H9 (cell line): ENCODE measurements around the gene RETN. TPM values are rescaled to one million over a fixed set of nuclear protein-coding genes. Genes with fewer than 3 reads are reported as not detected.

Source experiments
- DNase-seq: peaks from one replicate; pipeline ENCODE4 v3.0.0-alpha.2; 2017
- H2AFZ ChIP-seq: one replicate; pipeline ENCODE4 v1.6.1; 2013; ENCODE audit warnings: mild to moderate bottlenecking, low read length, control low read depth, moderate library complexity
- H2AK5ac ChIP-seq: 2 replicates; pipeline ENCODE4 v1.6.1; 2013; ENCODE audit warnings: low read length, control low read depth, mixed read lengths; ENCODE audit not compliant: insufficient read length
- H2BK120ac ChIP-seq: one replicate; pipeline ENCODE4 v1.6.1; 2013; ENCODE audit warnings: low read depth, mild to moderate bottlenecking, low read length, control low read depth, inconsistent platforms; ENCODE audit not compliant: poor library complexity, severe bottlenecking
- H2BK12ac ChIP-seq: 2 replicates; pipeline ENCODE4 v1.6.1; 2013; ENCODE audit warnings: low read length, control low read depth, mixed read lengths, low read depth; ENCODE audit not compliant: insufficient read length
- H2BK15ac ChIP-seq: 2 replicates; pipeline ENCODE4 v1.6.1; 2013; ENCODE audit warnings: low read depth, low read length, control low read depth
- H2BK20ac ChIP-seq: one replicate; pipeline ENCODE4 v1.6.1; 2013; ENCODE audit warnings: low read depth, mild to moderate bottlenecking, low read length, control low read depth, inconsistent platforms; ENCODE audit not compliant: poor library complexity, severe bottlenecking
- H2BK5ac ChIP-seq: 2 replicates; pipeline ENCODE4 v1.6.1; 2013; ENCODE audit warnings: low read length, control low read depth, mixed read lengths; ENCODE audit not compliant: insufficient read length
- H3K14ac ChIP-seq: 2 replicates; pipeline ENCODE4 v1.6.1; 2013; ENCODE audit warnings: low read length, control low read depth; ENCODE audit not compliant: insufficient read depth
- H3K18ac ChIP-seq: 2 replicates; pipeline ENCODE4 v1.6.1; 2013; ENCODE audit warnings: low read depth, mild to moderate bottlenecking, mixed read lengths, low read length, control low read depth; ENCODE audit not compliant: insufficient read length
- H3K23ac ChIP-seq: 2 replicates; pipeline ENCODE4 v1.6.1; 2013; ENCODE audit warnings: low read length, control low read depth, mixed read lengths, low read depth; ENCODE audit not compliant: insufficient read length
- H3K23me2 ChIP-seq: 2 replicates; pipeline ENCODE4 v1.6.1; 2013; ENCODE audit warnings: low read depth, mild to moderate bottlenecking, mixed read lengths, low read length, control low read depth; ENCODE audit not compliant: insufficient read length, poor library complexity, severe bottlenecking
- H3K27ac ChIP-seq: 2 replicates; pipeline ENCODE4 v1.5.1; 2013; ENCODE audit warnings: low read length, control low read depth, mixed read lengths, low read depth; ENCODE audit not compliant: insufficient read length
- H3K27me3 ChIP-seq: 2 replicates; pipeline ENCODE4 v1.6.1; 2013; ENCODE audit warnings: low read length, control low read depth, inconsistent platforms; ENCODE audit not compliant: insufficient read depth
- H3K4ac ChIP-seq: 2 replicates; pipeline ENCODE4 v1.6.1; 2013; ENCODE audit warnings: low read depth, mild to moderate bottlenecking, control low read depth, inconsistent platforms, low read length, moderate library complexity
- H3K4me1 ChIP-seq: 2 replicates; pipeline ENCODE4 v1.6.1; 2013; ENCODE audit warnings: low read length, control low read depth, inconsistent platforms; ENCODE audit not compliant: insufficient read depth
- H3K4me2 ChIP-seq: 2 replicates; pipeline ENCODE4 v1.6.1; 2013; ENCODE audit warnings: low read length, control low read depth, mixed read lengths; ENCODE audit not compliant: insufficient read length, insufficient read depth
- H3K56ac ChIP-seq: 2 replicates; pipeline ENCODE4 v1.6.1; 2013; ENCODE audit warnings: low read depth, mild to moderate bottlenecking, mixed read lengths, low read length, control low read depth; ENCODE audit not compliant: insufficient read length
- H3K79me1 ChIP-seq: 2 replicates; pipeline ENCODE4 v1.6.1; 2013; ENCODE audit warnings: low read depth, mild to moderate bottlenecking, moderate library complexity, low read length, control low read depth, inconsistent platforms; ENCODE audit not compliant: insufficient read depth, poor library complexity, severe bottlenecking
- H3K79me2 ChIP-seq: 2 replicates; pipeline ENCODE4 v1.6.1; 2013; ENCODE audit warnings: low read length, control low read depth, inconsistent platforms; ENCODE audit not compliant: insufficient read depth
- H3K9ac ChIP-seq: 2 replicates; pipeline ENCODE4 v1.6.1; 2013; ENCODE audit warnings: low read length, control low read depth, mixed read lengths; ENCODE audit not compliant: insufficient read length; ENCODE audit errors: extremely low read depth
- H3K9me3 ChIP-seq: one replicate; pipeline ENCODE4 v1.6.1; 2013; ENCODE audit warnings: low read depth, low read length, inconsistent platforms; ENCODE audit not compliant: control insufficient read depth
- H3T11ph ChIP-seq: one replicate; pipeline ENCODE4 v1.6.1; 2013; ENCODE audit warnings: mild to moderate bottlenecking, low read length, control low read depth, inconsistent platforms
- H4K20me1 ChIP-seq: one replicate; pipeline ENCODE4 v1.6.1; 2013; ENCODE audit not compliant: control insufficient read depth, insufficient read length, insufficient read depth
- H4K5ac ChIP-seq: 2 replicates; pipeline ENCODE4 v1.6.1; 2013; ENCODE audit warnings: low read depth, mild to moderate bottlenecking, mixed read lengths, low read length, control low read depth; ENCODE audit not compliant: insufficient read length
- H4K8ac ChIP-seq: replicated peaks from 2 replicates; pipeline ENCODE4 v1.6.1; 2013; ENCODE audit warnings: low read length, control low read depth, mixed read lengths, low read depth; ENCODE audit not compliant: insufficient read length
- H4K91ac ChIP-seq: 2 replicates; pipeline ENCODE4 v1.6.1; 2013; ENCODE audit warnings: low read depth, mild to moderate bottlenecking, moderate library complexity, mixed read lengths, low read length, control low read depth; ENCODE audit not compliant: insufficient read length
- H3K27ac Mint-ChIP-seq, 3 experiments: 2 replicates in 2 of 3; 3 replicates in 1 of 3; pipeline ENCODE4 v1.8.0; 2020 to 2021; ENCODE audit warnings: mixed read lengths in 3 of 3, mild to moderate bottlenecking in 1 of 3, moderate library complexity in 1 of 3
- H3K27me3 Mint-ChIP-seq: 2 replicates; pipeline ENCODE4 v1.8.0; 2021; ENCODE audit warnings: low read depth, mild to moderate bottlenecking, moderate library complexity, mixed read lengths
- H3K36me3 Mint-ChIP-seq, 3 experiments: 2 replicates in 2 of 3; 3 replicates in 1 of 3; pipeline ENCODE4 v1.8.0; 2020 to 2021; ENCODE audit warnings: low read depth in 3 of 3, mixed read lengths in 3 of 3; ENCODE audit not compliant: insufficient read depth in 1 of 3
- H3K4me1 Mint-ChIP-seq, 2 experiments: 2 replicates each; pipeline ENCODE4 v1.8.0; 2020; ENCODE audit warnings: mixed read lengths in 2 of 2
- H3K4me3 Mint-ChIP-seq, 2 experiments: 2 replicates in 1 of 2; 3 replicates in 1 of 2; pipeline ENCODE4 v1.8.0; 2020 to 2021; ENCODE audit warnings: mild to moderate bottlenecking in 2 of 2, mixed read lengths in 2 of 2, moderate library complexity in 1 of 2
- H3K9me3 Mint-ChIP-seq, 2 experiments: 2 replicates in 1 of 2; 3 replicates in 1 of 2; pipeline ENCODE4 v1.8.0; 2020; ENCODE audit warnings: mild to moderate bottlenecking in 2 of 2, mixed read lengths in 2 of 2, moderate library complexity in 1 of 2
- WGBS: extraction: QIAGEN DNeasy Blood & Tissue Kit; methylation state at CpG from one replicate; pipeline ENCODE4 v1.1.7; 2013; ENCODE audit warnings: missing lambda C conversion rate, low lambda C conversion rate, mixed read lengths; ENCODE audit not compliant: insufficient read length; ENCODE audit errors: extremely low coverage; 5-methylcytosine and 5-hydroxymethylcytosine counted together
- total RNA-seq: library from RNA; stranded (reverse); gene quantifications from 2 replicates; pipeline ENCODE4 v1.2.1, GENCODE V29; 2021
- TF ChIP-seq, protein P1 (sequence below): fragments of 200-600 bp; sonication (generic); conservative IDR thresholded peaks from 3 replicates; pipeline ENCODE4 v1.8.0; 2021; ENCODE audit warnings: antibody characterized with exemption, mild to moderate bottlenecking

Gene RETN
- total RNA-seq, 1 experiment from 2014 or later: not detected

GRCh38 chr19:7692417-7693088 lies 23.7 kb downstream of the RETN start:
- H3K4ac ChIP-seq: no peak overlapping the region
- H3K9me3 ChIP-seq: no peaks in the 10 kb centered on the region
- peaks cover 0 to 8% of the 10 kb centered on the region in 2 experiments; a peak in 3 of 4 replicates for H3K4me1 Mint-ChIP-seq
- H3K56ac ChIP-seq: no peak overlapping the region
- no peak overlapping the region for H2BK12ac ChIP-seq
- no peaks in the 10 kb centered on the region for H3K9me3 Mint-ChIP-seq
- TF ChIP-seq, protein P1, sequence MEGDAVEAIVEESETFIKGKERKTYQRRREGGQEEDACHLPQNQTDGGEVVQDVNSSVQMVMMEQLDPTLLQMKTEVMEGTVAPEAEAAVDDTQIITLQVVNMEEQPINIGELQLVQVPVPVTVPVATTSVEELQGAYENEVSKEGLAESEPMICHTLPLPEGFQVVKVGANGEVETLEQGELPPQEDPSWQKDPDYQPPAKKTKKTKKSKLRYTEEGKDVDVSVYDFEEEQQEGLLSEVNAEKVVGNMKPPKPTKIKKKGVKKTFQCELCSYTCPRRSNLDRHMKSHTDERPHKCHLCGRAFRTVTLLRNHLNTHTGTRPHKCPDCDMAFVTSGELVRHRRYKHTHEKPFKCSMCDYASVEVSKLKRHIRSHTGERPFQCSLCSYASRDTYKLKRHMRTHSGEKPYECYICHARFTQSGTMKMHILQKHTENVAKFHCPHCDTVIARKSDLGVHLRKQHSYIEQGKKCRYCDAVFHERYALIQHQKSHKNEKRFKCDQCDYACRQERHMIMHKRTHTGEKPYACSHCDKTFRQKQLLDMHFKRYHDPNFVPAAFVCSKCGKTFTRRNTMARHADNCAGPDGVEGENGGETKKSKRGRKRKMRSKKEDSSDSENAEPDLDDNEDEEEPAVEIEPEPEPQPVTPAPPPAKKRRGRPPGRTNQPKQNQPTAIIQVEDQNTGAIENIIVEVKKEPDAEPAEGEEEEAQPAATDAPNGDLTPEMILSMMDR: no peak
- H4K5ac ChIP-seq: no peak overlapping the region
- H3K9ac ChIP-seq: no peak overlapping the region
- no peak overlapping the region for H2BK5ac ChIP-seq
- no peak overlapping the region for H3K4me2 ChIP-seq
- H2BK20ac ChIP-seq: no peak overlapping the region
- no peak overlapping the region for H3T11ph ChIP-seq
- H3K14ac ChIP-seq: no peak overlapping the region
- H2BK120ac ChIP-seq: no peak overlapping the region
- H3K23ac ChIP-seq: no peak overlapping the region
- no peak overlapping the region for H4K91ac ChIP-seq
- no peak overlapping the region for H2BK15ac ChIP-seq
- H3K27ac ChIP-seq: no peak overlapping the region
- H3K27me3 ChIP-seq: no peaks in the 10 kb centered on the region
- no peak overlapping the region for H3K27ac Mint-ChIP-seq
- H3K18ac ChIP-seq: no peak overlapping the region
- DNase-seq: no peak
- no peaks in the 10 kb centered on the region for H3K79me2 ChIP-seq
- no peak overlapping the region for H3K4me3 Mint-ChIP-seq
- no peak overlapping the region for H2AK5ac ChIP-seq
- H3K79me1 ChIP-seq: no peaks in the 10 kb centered on the region
- H2AFZ ChIP-seq: no peak overlapping the region
- 95% methylated on average over 4 of the region's 13 CpGs for WGBS
- H3K27me3 Mint-ChIP-seq: peaks cover 28% of the 10 kb centered on the region
- H3K4me1 ChIP-seq: no peaks in the 10 kb centered on the region; the same call in 1 of the 2 replicates
- H4K8ac ChIP-seq: no peak overlapping the region
- H3K36me3 Mint-ChIP-seq: no peaks in the 10 kb centered on the region
- peaks cover 2% of the 10 kb centered on the region for H4K20me1 ChIP-seq
- no peaks in the 10 kb centered on the region for H3K23me2 ChIP-seq
